Right lobe of liver (tissue), 6 donors: ENCODE data around the gene PRM1. TPM values are rescaled to one million over a fixed set of nuclear protein-coding genes. Genes with fewer than 3 reads are reported as not detected.

ENCODE experiments used
- ATAC-seq, 4 donors: fragments of 200-7000 bp; cut with Tn5 transposase; one replicate each; pipeline ENCODE4 v1.9.1; 2020; ENCODE audit warnings: mild to moderate bottlenecking in 4 of 4, moderate library complexity in 4 of 4
- DNase-seq, 3 donors: peaks; one replicate each; pipeline ENCODE4 v3.0.0-alpha.2; 2020
- H3K27ac ChIP-seq, 3 donors: fragments of 200-600 bp; one replicate each; pipeline ENCODE4 v1.8.0; 2022
- H3K27me3 ChIP-seq, 2 donors: fragments of 200-600 bp; one replicate each; pipeline ENCODE4 v1.8.0; 2022
- H3K36me3 ChIP-seq, 4 donors: fragments of 200-600 bp; sonication (generic) in 1 of 4; one replicate each; pipeline versions ENCODE4 v1.5.1 to v1.8.0; 2017 to 2022; ENCODE audit warnings: control low read depth in 1 of 4
- H3K4me1 ChIP-seq, 4 donors: fragments of 200-600 bp; sonication (generic) in 1 of 4; one replicate each; pipeline versions ENCODE4 v1.5.1 to v1.8.0; 2017 to 2022; ENCODE audit warnings: control low read depth in 1 of 4
- H3K4me3 ChIP-seq, 3 donors: fragments of 200-600 bp; one replicate each; pipeline ENCODE4 v1.8.0; 2022
- H3K9me3 ChIP-seq, 4 donors: fragments of 200-600 bp; sonication (generic) in 1 of 4; one replicate each; pipeline versions ENCODE4 v1.5.1 to v1.8.0; 2017 to 2022; ENCODE audit warnings: control low read depth in 1 of 4
- POLR2A ChIP-seq: fragments of 450-650 bp; IDR thresholded peaks from one replicate; pipeline ENCODE4 v1.6.1; 2017; ENCODE audit warnings: antibody characterized with exemption, mild to moderate bottlenecking
- WGBS: methylation state at CpG from one replicate; pipeline ENCODE4 v1.1.6; 2018; ENCODE audit warnings: low coverage, low lambda C conversion rate; ENCODE audit not compliant: insufficient coverage; ENCODE audit errors: missing lambda C conversion rate; 5-methylcytosine and 5-hydroxymethylcytosine counted together
- intact Hi-C, 2 donors: fragments of 100-400 bp; cut with DNase I; formaldehyde crosslinking; loops; one replicate each; pipeline versions ENCODE4 v1.11.2 to v1.14.1; 2022
- total RNA-seq, 6 experiments: library from RNA; depleted of rRNA in 2 of 6; stranded (reverse); fragments of >200 nt in 2 of 6; fragmentation: NEBNext Ultra II Directional in 3 of 6; extraction: Animal tissue kit (Norgen Biotek cat#: 25700) in 3 of 6; gene quantifications; one replicate each; pipeline versions ENCODE4 v1.1.0 to v1.2.4, GENCODE V29; 2016 to 2023
- TF ChIP-seq, protein P1 (sequence below), 4 donors: fragments of 200-600 bp in 3 of 4; fragments of 450-650 bp in 1 of 4; IDR thresholded peaks; one replicate each; pipeline versions ENCODE4 v1.5.1 to v1.8.0; 2016 to 2022; ENCODE audit warnings: antibody characterized with exemption in 4 of 4, mild to moderate bottlenecking in 2 of 4
- donor health status: DM: no; HTN: yes; CAD: no.
- donor health status: DM: no; HTN: no; CAD: no.
- donor health status: DM: no; HTN: no; CAD: no.
- donor health status: DM: no; HTN: yes; CAD: no.
- donor health status: DM: no; HTN: yes; CAD: no.

The PRM1 gene
- total RNA-seq, 6 experiments from 2014 or later, result not detected

- Histone ChIP-seq H3K27ac (no peak within 1 kb of the TSS), H3K4me1 (no peaks in the 10 kb centered on the region), H3K36me3 (no peaks in the 10 kb centered on the region), H3K4me3 (no peak within 1 kb of the TSS), H3K27me3 (no peaks in the 10 kb centered on the region), H3K9me3 (no peaks in the 10 kb centered on the region)
- 81% methylated on average over 3 of the region's 11 CpGs for WGBS
- ATAC-seq (no peak), DNase-seq (no peak)
- TF ChIP-seq, protein P1, sequence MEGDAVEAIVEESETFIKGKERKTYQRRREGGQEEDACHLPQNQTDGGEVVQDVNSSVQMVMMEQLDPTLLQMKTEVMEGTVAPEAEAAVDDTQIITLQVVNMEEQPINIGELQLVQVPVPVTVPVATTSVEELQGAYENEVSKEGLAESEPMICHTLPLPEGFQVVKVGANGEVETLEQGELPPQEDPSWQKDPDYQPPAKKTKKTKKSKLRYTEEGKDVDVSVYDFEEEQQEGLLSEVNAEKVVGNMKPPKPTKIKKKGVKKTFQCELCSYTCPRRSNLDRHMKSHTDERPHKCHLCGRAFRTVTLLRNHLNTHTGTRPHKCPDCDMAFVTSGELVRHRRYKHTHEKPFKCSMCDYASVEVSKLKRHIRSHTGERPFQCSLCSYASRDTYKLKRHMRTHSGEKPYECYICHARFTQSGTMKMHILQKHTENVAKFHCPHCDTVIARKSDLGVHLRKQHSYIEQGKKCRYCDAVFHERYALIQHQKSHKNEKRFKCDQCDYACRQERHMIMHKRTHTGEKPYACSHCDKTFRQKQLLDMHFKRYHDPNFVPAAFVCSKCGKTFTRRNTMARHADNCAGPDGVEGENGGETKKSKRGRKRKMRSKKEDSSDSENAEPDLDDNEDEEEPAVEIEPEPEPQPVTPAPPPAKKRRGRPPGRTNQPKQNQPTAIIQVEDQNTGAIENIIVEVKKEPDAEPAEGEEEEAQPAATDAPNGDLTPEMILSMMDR (IDR thresholded peaks at IDR 0.05), result no peak
- TF ChIP-seq POLR2A, result no peak
- intact Hi-C loops, result loop anchor here in 1 of 2 donors (10.0 kb wide), 1 partner anchor 76 kb away; the partner anchor contains the start of gene RMI2
Observed at GRCh38 chr16:11268921-11269375, 12.2 kb downstream of the PRM1 start, which contains the start of gene TNP2. Gene TNP2 (minus strand): TSS chr16:11269325. CDS start chr16:11269262, 63 bp downstream.

GRCh38 chr16:11265124-11265523 lies 16.0 kb downstream of the PRM1 start:
- DNase-seq (no peak), ATAC-seq (no peak)
- H3K27ac ChIP-seq, result no peak overlapping the region
- no peaks in the 10 kb centered on the region for H3K9me3 ChIP-seq
- intact Hi-C loops, result loop anchor here in 1 of 2 donors (10.0 kb wide), 1 partner anchor 80 kb away; the partner anchor contains the start of gene RMI2
- no peaks in the 10 kb centered on the region for H3K36me3 ChIP-seq
- WGBS, result 86% methylated on average over 2 of the region's 7 CpGs
- no peak overlapping the region for H3K4me3 ChIP-seq
- H3K27me3 ChIP-seq, result no peaks in the 10 kb centered on the region
- H3K4me1 ChIP-seq, result no peaks in the 10 kb centered on the region
- no peak for TF ChIP-seq POLR2A
- TF ChIP-seq, protein P1 (IDR thresholded peaks at IDR 0.05), result no peak

DNA sequence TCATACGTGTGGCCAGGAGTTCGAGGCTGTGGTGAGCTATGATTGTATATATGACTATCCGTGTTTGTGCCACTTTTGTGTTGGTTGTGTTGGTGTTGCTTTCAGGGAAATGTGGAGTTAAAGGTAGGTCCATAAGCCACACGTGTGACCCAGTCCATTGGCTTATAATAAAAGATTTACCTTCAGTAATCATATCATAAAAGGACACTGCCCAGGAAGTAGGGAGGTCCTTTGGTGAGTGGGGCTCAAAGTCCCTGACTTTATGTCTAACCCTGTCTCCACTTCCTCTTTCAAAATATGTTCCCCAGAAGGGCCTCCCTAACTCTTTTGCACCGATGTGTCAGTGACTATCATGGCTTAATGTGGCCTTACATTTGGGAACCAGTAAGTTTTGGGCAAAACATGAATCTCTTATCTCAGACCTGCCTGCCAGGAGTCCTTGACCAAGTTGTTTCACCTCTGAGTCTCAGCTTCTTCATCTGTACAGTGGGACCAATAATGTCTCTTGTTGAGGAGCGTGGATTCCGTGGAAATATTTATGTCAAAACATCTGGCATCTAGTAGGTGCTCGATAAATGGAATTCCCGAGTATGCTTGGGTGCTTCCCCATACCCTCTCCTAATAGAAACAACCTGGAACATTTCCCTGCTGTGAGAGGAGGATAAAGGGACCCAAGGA lies 16.8 kb downstream of the PRM1 start:
- Histone ChIP-seq H3K4me3 (no peak overlapping the region), H3K4me1 (peaks cover 0 to 7% (median 2%) of the 10 kb centered on the region in 4 donors), H3K9me3 (no peaks in the 10 kb centered on the region), H3K27me3 (no peaks in the 10 kb centered on the region), H3K36me3 (no peaks in the 10 kb centered on the region), H3K27ac (no peak overlapping the region)
- WGBS, result 72% methylated on average over 6 of the region's 9 CpGs
- TF ChIP-seq, protein P1 (IDR thresholded peaks at IDR 0.05), result no peak
- no peak for TF ChIP-seq POLR2A
- no peak for DNase-seq
- intact Hi-C loops, result loop anchor here in 1 of 2 donors (10.0 kb wide), 1 partner anchor 81 kb away; the partner anchor contains the start of gene RMI2
- ATAC-seq, result no peak

GRCh38 chr16:11263737-11264136 lies 17.4 kb downstream of the PRM1 start:
- intact Hi-C loops, result loop anchor here in 1 of 2 donors (10.0 kb wide), 1 partner anchor 81 kb away; the partner anchor contains the start of gene RMI2
- H3K27me3 ChIP-seq, result no peaks in the 10 kb centered on the region
- no peak overlapping the region for H3K4me3 ChIP-seq
- DNase-seq (no peak), ATAC-seq (no peak)
- peaks cover 0 to 9% (median 3%) of the 10 kb centered on the region in 4 donors for H3K4me1 ChIP-seq
- no peaks in the 10 kb centered on the region for H3K36me3 ChIP-seq
- no peaks in the 10 kb centered on the region for H3K9me3 ChIP-seq
- TF ChIP-seq, protein P1 (IDR thresholded peaks at IDR 0.05), result no peak
- TF ChIP-seq POLR2A, result no peak
- H3K27ac ChIP-seq, result no peak overlapping the region
- 79% methylated on average over 4 of the region's 4 CpGs for whole genome bisulfite sequencing
